Endothelial cell of umbilical vein (primary cell): ENCODE measurements around the gene PLB1.

Experiments
- EZH2 ChIP-seq: IDR thresholded peaks from 2 replicates; pipeline ENCODE4 v1.6.1; 2012; ENCODE audit warnings: borderline replicate concordance, low read depth, mild to moderate bottlenecking, moderate library complexity, low read length, inconsistent platforms; ENCODE audit not compliant: severe bottlenecking
- FOS ChIP-seq: IDR thresholded peaks from 2 replicates; pipeline ENCODE4 v1.6.1; 2011; ENCODE audit warnings: mild to moderate bottlenecking, low read length, moderate library complexity, borderline replicate concordance; ENCODE audit not compliant: insufficient read depth
- GATA2 ChIP-seq: IDR thresholded peaks from 2 replicates; pipeline ENCODE4 v1.7.0; 2011; ENCODE audit warnings: low read depth, mild to moderate bottlenecking, moderate library complexity, mixed read lengths, low read length; ENCODE audit not compliant: insufficient read length, insufficient read depth
- JUN ChIP-seq: IDR thresholded peaks from 2 replicates; pipeline ENCODE4 v1.6.1; 2011; ENCODE audit warnings: borderline replicate concordance, low read depth; ENCODE audit not compliant: insufficient read length, insufficient read depth
- MYC ChIP-seq: IDR thresholded peaks from one replicate; pipeline ENCODE4 v1.6.1; 2011; ENCODE audit warnings: mild to moderate bottlenecking, low read depth, low read length
- POLR2A ChIP-seq: IDR thresholded peaks from 2 replicates; pipeline ENCODE4 v1.6.1; 2012; ENCODE audit warnings: low read depth, mild to moderate bottlenecking, control low read depth, low read length
- POLR2AphosphoS5 ChIP-seq: IDR thresholded peaks from 2 replicates; pipeline ENCODE4 v1.6.1; 2012; ENCODE audit warnings: low read depth, mild to moderate bottlenecking, control low read depth, low read length, moderate library complexity; ENCODE audit not compliant: insufficient read depth
- TF ChIP-seq, protein P1 (sequence below), 2 donors: IDR thresholded peaks; 1 replicate in 1 of 2; 2 replicates in 1 of 2; pipeline ENCODE4 v1.5.1; 2011; ENCODE audit warnings: low read length in 2 of 2, mild to moderate bottlenecking in 2 of 2, moderate library complexity in 2 of 2, control low read depth in 1 of 2, inconsistent platforms in 1 of 2, low read depth in 1 of 2; ENCODE audit not compliant: insufficient read depth in 1 of 2; ENCODE audit errors: extremely low read depth in 1 of 2
- TF ChIP-seq, protein P2 (sequence below): IDR thresholded peaks from 2 replicates; pipeline ENCODE4 v1.6.1; 2011; ENCODE audit not compliant: insufficient read depth, insufficient read length

DNA sequence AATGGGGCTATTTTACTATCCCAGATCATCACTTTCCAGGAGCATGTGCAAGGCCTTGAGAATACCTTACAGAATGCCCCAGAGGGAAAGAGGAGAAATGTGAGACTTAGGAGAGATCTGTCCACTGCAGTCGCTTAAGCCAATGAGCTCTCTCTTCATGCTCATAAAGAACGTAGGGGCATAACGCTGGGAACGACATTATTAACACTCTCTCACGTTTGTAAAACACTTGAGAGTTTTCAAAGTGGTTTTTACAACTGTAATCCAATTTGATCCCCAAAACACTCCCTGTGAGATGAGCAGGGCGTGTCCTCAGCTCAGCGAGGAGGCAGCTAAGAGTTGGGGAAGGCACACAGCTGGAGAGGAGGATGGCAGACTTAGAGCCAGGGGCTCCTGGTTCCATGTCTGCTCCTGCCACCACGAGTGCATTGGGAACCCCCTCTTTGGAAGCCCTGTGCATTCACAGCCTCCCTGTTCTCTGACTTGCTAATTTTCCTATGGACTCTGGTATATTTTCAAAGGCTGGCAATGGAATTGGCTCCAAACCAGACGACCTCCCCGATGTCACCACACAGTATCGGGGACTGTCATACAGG lies 97.4 kb downstream of the PLB1 start:
- TF ChIP-seq, protein P1, sequence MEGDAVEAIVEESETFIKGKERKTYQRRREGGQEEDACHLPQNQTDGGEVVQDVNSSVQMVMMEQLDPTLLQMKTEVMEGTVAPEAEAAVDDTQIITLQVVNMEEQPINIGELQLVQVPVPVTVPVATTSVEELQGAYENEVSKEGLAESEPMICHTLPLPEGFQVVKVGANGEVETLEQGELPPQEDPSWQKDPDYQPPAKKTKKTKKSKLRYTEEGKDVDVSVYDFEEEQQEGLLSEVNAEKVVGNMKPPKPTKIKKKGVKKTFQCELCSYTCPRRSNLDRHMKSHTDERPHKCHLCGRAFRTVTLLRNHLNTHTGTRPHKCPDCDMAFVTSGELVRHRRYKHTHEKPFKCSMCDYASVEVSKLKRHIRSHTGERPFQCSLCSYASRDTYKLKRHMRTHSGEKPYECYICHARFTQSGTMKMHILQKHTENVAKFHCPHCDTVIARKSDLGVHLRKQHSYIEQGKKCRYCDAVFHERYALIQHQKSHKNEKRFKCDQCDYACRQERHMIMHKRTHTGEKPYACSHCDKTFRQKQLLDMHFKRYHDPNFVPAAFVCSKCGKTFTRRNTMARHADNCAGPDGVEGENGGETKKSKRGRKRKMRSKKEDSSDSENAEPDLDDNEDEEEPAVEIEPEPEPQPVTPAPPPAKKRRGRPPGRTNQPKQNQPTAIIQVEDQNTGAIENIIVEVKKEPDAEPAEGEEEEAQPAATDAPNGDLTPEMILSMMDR (IDR thresholded peaks at IDR 0.05; ENCODE audit: extremely low read depth in 1 of 2, insufficient read depth in 1 of 2, low read depth in 1 of 2, low read length in 2 of 2) = no peak
- TF ChIP-seq POLR2A (no peak), POLR2AphosphoS5 (no peak), EZH2 (no peak), JUN (no peak), MYC (no peak), GATA2 (no peak), FOS (no peak)
- TF ChIP-seq, protein P2, sequence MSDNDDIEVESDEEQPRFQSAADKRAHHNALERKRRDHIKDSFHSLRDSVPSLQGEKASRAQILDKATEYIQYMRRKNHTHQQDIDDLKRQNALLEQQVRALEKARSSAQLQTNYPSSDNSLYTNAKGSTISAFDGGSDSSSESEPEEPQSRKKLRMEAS = no peak
